Brain pericyte (primary cell): ENCODE measurements around the gene SP1.
"Not testable (repeated sequence)": the region's sequence is repeated elsewhere in the genome, so short reads cannot be mapped to it uniquely, and the experiment has no call there.

Experiments
- DNase-seq: peaks from one replicate; pipeline ENCODE4 v3.0.0-alpha.2; 2012; ENCODE audit warnings: low read depth, low spot score

SP1 gene

GRCh38 chr12:53380104-53380793 is at the start of gene SP1:
TSS of gene SP1 (plus strand) at chr12:53380176. CDS start at chr12:53380292, 116 bp downstream.
- DNase-seq, result peak; percentile 47

- DNase-seq, result no peak
These were observed 49.3 kb upstream of the SP1 start for GRCh38 chr12:53330671-53331070.

- not testable (repeated sequence) for DNase-seq
These were observed 47.6 kb upstream of the SP1 start for GRCh38 chr12:53332339-53332738.

GRCh38 chr12:53332744-53333143 is 47.2 kb upstream of the SP1 start:
- DNase-seq, result no peak

GRCh38 chr12:53333289-53333688 is 46.7 kb upstream of the SP1 start:
- no peak for DNase-seq

GRCh38 chr12:53333845-53334244 is 46.1 kb upstream of the SP1 start:
- DNase-seq, result no peak

- no peak for DNase-seq
These were observed 45.2 kb upstream of the SP1 start for GRCh38 chr12:53334822-53335221.

- DNase-seq, result no peak
These were observed 43.7 kb upstream of the SP1 start, which contains the start of gene SP7 for GRCh38 chr12:53336181-53336681. TSS of gene SP7 (minus strand) at chr12:53336354. CDS start at chr12:53335646, 708 bp downstream.

- DNase-seq, result no peak
These were observed 42.0 kb upstream of the SP1 start for GRCh38 chr12:53338017-53338416.

GRCh38 chr12:53338916-53339315 is 41.1 kb upstream of the SP1 start:
- DNase-seq, result no peak

GRCh38 chr12:53340398-53340797 is 39.6 kb upstream of the SP1 start:
- no peak for DNase-seq

GRCh38 chr12:53343449-53343848 is 36.5 kb upstream of the SP1 start:
- no peak for DNase-seq

GRCh38 chr12:53343969-53344368 is 36.0 kb upstream of the SP1 start:
- DNase-seq, result no peak

- DNase-seq, result no peak
These were observed 35.5 kb upstream of the SP1 start for GRCh38 chr12:53344487-53344823.

- no peak for DNase-seq
These were observed 35.0 kb upstream of the SP1 start for GRCh38 chr12:53344824-53345485.

- no peak for DNase-seq
These were observed 34.3 kb upstream of the SP1 start for GRCh38 chr12:53345486-53346188.

GRCh38 chr12:53346491-53346890 is 33.5 kb upstream of the SP1 start:
- DNase-seq, result no peak

GRCh38 chr12:53347905-53348304 is 32.1 kb upstream of the SP1 start:
- no peak for DNase-seq

- DNase-seq, result peak; percentile 56
These were observed 27.4 kb upstream of the SP1 start for GRCh38 chr12:53352331-53353256.

- DNase-seq, result no peak
These were observed 26.7 kb upstream of the SP1 start for GRCh38 chr12:53353257-53353655.

GRCh38 chr12:53355121-53355520 is 24.9 kb upstream of the SP1 start:
- no peak for DNase-seq
